BLaER1 (cell line): Measurements from ENCODE around the gene ITGBL1.
A peak's percentile ranks its signal among the peaks of the same experiment; 100 is the strongest.

Experiments used
- H3K27ac ChIP-seq: shearing (Covaris generic); formaldehyde crosslinking; 2 replicates; pipeline ENCODE4 v1.8.1; 2022
- H3K27me3 ChIP-seq: shearing (Covaris generic); formaldehyde crosslinking; 2 replicates; pipeline ENCODE4 v1.8.1; 2022
- H3K36me3 ChIP-seq: shearing (Covaris generic); formaldehyde crosslinking; 2 replicates; pipeline ENCODE4 v1.8.1; 2022
- H3K4me1 ChIP-seq: shearing (Covaris generic); formaldehyde crosslinking; 2 replicates; pipeline ENCODE4 v1.8.1; 2022
- H3K4me2 ChIP-seq: shearing (Covaris generic); formaldehyde crosslinking; 2 replicates; pipeline ENCODE4 v1.8.1; 2022
- H3K4me3 ChIP-seq: shearing (Covaris generic); formaldehyde crosslinking; 2 replicates; pipeline ENCODE4 v1.8.1; 2022
- H3K9ac ChIP-seq: shearing (Covaris generic); formaldehyde crosslinking; 2 replicates; pipeline ENCODE4 v1.8.1; 2022
- H3K9me3 ChIP-seq: shearing (Covaris generic); formaldehyde crosslinking; 2 replicates; pipeline ENCODE4 v1.8.1; 2022
- H4K20me1 ChIP-seq: shearing (Covaris generic); formaldehyde crosslinking; 2 replicates; pipeline ENCODE4 v1.8.1; 2022
- Cebpa-rat ChIP-seq: shearing (Covaris generic); IDR thresholded peaks from 2 replicates; pipeline ENCODE4 v1.8.1; 2022

Gene ITGBL1

GRCh38 chr13:101450749-101451130 is 1.7 kb upstream of the ITGBL1 start:
- H3K36me3 ChIP-seq = no peaks in the 10 kb centered on the region
- H3K9ac ChIP-seq = no peak overlapping the region
- no peak overlapping the region for H3K4me3 ChIP-seq
- H3K27ac ChIP-seq = no peak overlapping the region
- no peaks in the 10 kb centered on the region for H3K4me1 ChIP-seq
- no peak for TF ChIP-seq Cebpa-rat
- H3K27me3 ChIP-seq = no peaks in the 10 kb centered on the region
- H3K4me2 ChIP-seq = no peak overlapping the region
- H4K20me1 ChIP-seq = no peaks in the 10 kb centered on the region
- no peaks in the 10 kb centered on the region for H3K9me3 ChIP-seq

- Histone ChIP-seq H4K20me1 (no peaks in the 10 kb centered on the region), H3K9me3 (no peaks in the 10 kb centered on the region), H3K9ac (no peak overlapping the region), H3K4me1 (no peaks in the 10 kb centered on the region), H3K4me3 (no peak overlapping the region), H3K36me3 (no peaks in the 10 kb centered on the region), H3K27ac (no peak overlapping the region), H3K27me3 (no peaks in the 10 kb centered on the region), H3K4me2 (no peak overlapping the region)
- no peak for TF ChIP-seq Cebpa-rat
These were observed 834 bp upstream of the ITGBL1 start for GRCh38 chr13:101451641-101452040.

GRCh38 chr13:101453784-101454201 is 1.3 kb downstream of the ITGBL1 start:
- no peaks in the 10 kb centered on the region for H3K36me3 ChIP-seq
- 0 out of 2 replicates have a peak overlapping the region, but pooled peaks have one; percentile 14 for H3K4me2 ChIP-seq
- no peak overlapping the region for H3K4me3 ChIP-seq
- H3K4me1 ChIP-seq = no peaks in the 10 kb centered on the region
- H3K9ac ChIP-seq = no peak overlapping the region
- H4K20me1 ChIP-seq = no peaks in the 10 kb centered on the region
- H3K9me3 ChIP-seq = no peaks in the 10 kb centered on the region
- H3K27me3 ChIP-seq = no peaks in the 10 kb centered on the region
- no peak overlapping the region for H3K27ac ChIP-seq
- TF ChIP-seq Cebpa-rat = no peak

- Histone ChIP-seq H3K9me3 (no peaks in the 10 kb centered on the region), H3K4me3 (no peak overlapping the region), H3K4me2 (no peak overlapping the region), H4K20me1 (no peaks in the 10 kb centered on the region), H3K9ac (no peak overlapping the region), H3K4me1 (no peaks in the 10 kb centered on the region), H3K27me3 (no peaks in the 10 kb centered on the region), H3K36me3 (no peaks in the 10 kb centered on the region), H3K27ac (no peak overlapping the region)
- no peak for TF ChIP-seq Cebpa-rat
These were observed 2.3 kb downstream of the ITGBL1 start for GRCh38 chr13:101454767-101455166.

GRCh38 chr13:101455863-101456262 is 3.4 kb downstream of the ITGBL1 start:
- Histone ChIP-seq H4K20me1 (no peaks in the 10 kb centered on the region), H3K9me3 (no peaks in the 10 kb centered on the region), H3K36me3 (no peaks in the 10 kb centered on the region), H3K4me2 (no peak overlapping the region), H3K4me1 (no peaks in the 10 kb centered on the region), H3K27me3 (no peaks in the 10 kb centered on the region), H3K27ac (no peak overlapping the region), H3K9ac (no peak overlapping the region), H3K4me3 (no peak overlapping the region)
- TF ChIP-seq Cebpa-rat = no peak

GRCh38 chr13:101457176-101457575 is 4.7 kb downstream of the ITGBL1 start:
- no peak for TF ChIP-seq Cebpa-rat
- Histone ChIP-seq H3K9me3 (no peaks in the 10 kb centered on the region), H3K36me3 (no peaks in the 10 kb centered on the region), H3K4me3 (no peak overlapping the region), H3K27me3 (no peaks in the 10 kb centered on the region), H3K27ac (no peak overlapping the region), H3K4me2 (no peak overlapping the region), H3K9ac (no peak overlapping the region), H3K4me1 (no peaks in the 10 kb centered on the region), H4K20me1 (no peaks in the 10 kb centered on the region)

GRCh38 chr13:101465877-101466276 is 13.4 kb downstream of the ITGBL1 start:
- Histone ChIP-seq H3K4me2 (no peak overlapping the region), H3K27ac (no peak overlapping the region), H3K9ac (no peak overlapping the region), H3K4me3 (no peak overlapping the region), H3K36me3 (no peaks in the 10 kb centered on the region), H4K20me1 (no peaks in the 10 kb centered on the region), H3K9me3 (no peaks in the 10 kb centered on the region), H3K27me3 (no peaks in the 10 kb centered on the region), H3K4me1 (no peaks in the 10 kb centered on the region)
- TF ChIP-seq Cebpa-rat = no peak

- Histone ChIP-seq H3K9ac (no peak overlapping the region), H3K4me1 (no peaks in the 10 kb centered on the region), H3K27me3 (no peaks in the 10 kb centered on the region), H3K9me3 (no peaks in the 10 kb centered on the region), H3K27ac (no peak overlapping the region), H3K4me2 (no peak overlapping the region), H4K20me1 (no peaks in the 10 kb centered on the region), H3K36me3 (no peaks in the 10 kb centered on the region), H3K4me3 (no peak overlapping the region)
- TF ChIP-seq Cebpa-rat = no peak
These were observed 14.9 kb downstream of the ITGBL1 start for GRCh38 chr13:101467415-101467814.

- Histone ChIP-seq H3K36me3 (no peaks in the 10 kb centered on the region), H3K27me3 (no peaks in the 10 kb centered on the region), H3K4me2 (no peak overlapping the region), H3K9me3 (no peaks in the 10 kb centered on the region), H3K4me1 (no peaks in the 10 kb centered on the region), H3K27ac (no peak overlapping the region), H3K4me3 (no peak overlapping the region), H4K20me1 (no peaks in the 10 kb centered on the region), H3K9ac (no peak overlapping the region)
- no peak for TF ChIP-seq Cebpa-rat
These were observed 21.0 kb downstream of the ITGBL1 start for GRCh38 chr13:101473458-101473857.

- no peak overlapping the region for H3K9ac ChIP-seq
- TF ChIP-seq Cebpa-rat = no peak
- H3K36me3 ChIP-seq = no peaks in the 10 kb centered on the region
- H3K4me3 ChIP-seq = no peak overlapping the region
- no peaks in the 10 kb centered on the region for H4K20me1 ChIP-seq
- no peak overlapping the region for H3K27ac ChIP-seq
- H3K27me3 ChIP-seq = no peaks in the 10 kb centered on the region
- H3K4me1 ChIP-seq = no peaks in the 10 kb centered on the region
- H3K9me3 ChIP-seq = no peaks in the 10 kb centered on the region
- no peak overlapping the region for H3K4me2 ChIP-seq
These were observed 22.0 kb downstream of the ITGBL1 start for GRCh38 chr13:101474419-101474957.

GRCh38 chr13:101475536-101475935 is 23.1 kb downstream of the ITGBL1 start:
- Histone ChIP-seq H3K4me3 (no peak overlapping the region), H3K9ac (no peak overlapping the region), H3K27ac (no peak overlapping the region), H3K36me3 (no peaks in the 10 kb centered on the region), H3K4me2 (no peak overlapping the region), H3K4me1 (no peaks in the 10 kb centered on the region), H4K20me1 (no peaks in the 10 kb centered on the region), H3K9me3 (no peaks in the 10 kb centered on the region), H3K27me3 (no peaks in the 10 kb centered on the region)
- TF ChIP-seq Cebpa-rat = no peak
